Liver (tissue), 3 donors: Measurements from ENCODE around the gene PADI3.

ENCODE experiments used
- ATF3 ChIP-seq: IDR thresholded peaks from 2 replicates; pipeline ENCODE4 v1.6.1; 2016; ENCODE audit warnings: antibody characterized with exemption
- CTCF ChIP-seq: fragments of 150-350 bp; IDR thresholded peaks from 2 replicates; pipeline ENCODE4 v1.5.1; 2017; ENCODE audit warnings: improper control_type of control experiment, low read depth, low read length; ENCODE audit not compliant: missing input control
- EGR1 ChIP-seq, 2 donors: IDR thresholded peaks; 2 replicates each; pipeline ENCODE4 v1.6.1; 2016 to 2018; ENCODE audit warnings: antibody characterized with exemption in 2 of 2, low read depth in 2 of 2
- GABPA ChIP-seq, 2 donors: IDR thresholded peaks in 1 of 2; conservative IDR thresholded peaks in 1 of 2; 2 replicates each; pipeline ENCODE4 v1.6.1; 2016; ENCODE audit warnings: antibody characterized with exemption in 2 of 2, mild to moderate bottlenecking in 1 of 2, moderate library complexity in 1 of 2
- JUND ChIP-seq, 2 donors: IDR thresholded peaks; 2 replicates each; pipeline ENCODE4 v1.6.1; 2016; ENCODE audit warnings: antibody characterized with exemption in 2 of 2
- RAD21 ChIP-seq, 2 donors: IDR thresholded peaks; 2 replicates each; pipeline ENCODE4 v1.6.1; 2016; ENCODE audit warnings: antibody characterized with exemption in 2 of 2, mild to moderate bottlenecking in 2 of 2
- REST ChIP-seq: IDR thresholded peaks from 2 replicates; pipeline ENCODE4 v1.6.1; 2016; ENCODE audit warnings: antibody characterized with exemption, mild to moderate bottlenecking
- RXRA ChIP-seq, 2 donors: IDR thresholded peaks; 2 replicates each; pipeline ENCODE4 v1.6.1; 2017 to 2018; ENCODE audit warnings: antibody characterized with exemption in 2 of 2, mild to moderate bottlenecking in 1 of 2
- SP1 ChIP-seq: IDR thresholded peaks from 2 replicates; pipeline ENCODE4 v1.6.1; 2018; ENCODE audit warnings: antibody characterized with exemption, mild to moderate bottlenecking
- TAF1 ChIP-seq: conservative IDR thresholded peaks from 2 replicates; pipeline ENCODE4 v1.6.1; 2016; ENCODE audit warnings: antibody characterized with exemption, mild to moderate bottlenecking
- YY1 ChIP-seq: IDR thresholded peaks from 2 replicates; pipeline ENCODE4 v1.6.1; 2016; ENCODE audit warnings: antibody characterized with exemption, mild to moderate bottlenecking
- donor health status: healthy.
- donor health status: healthy.

- TF ChIP-seq RAD21 (IDR thresholded peaks at IDR 0.05) (no peak), CTCF (no peak), SP1 (no peak), YY1 (no peak), REST (no peak), JUND (IDR thresholded peaks at IDR 0.05) (no peak), EGR1 (IDR thresholded peaks at IDR 0.05; ENCODE audit: low read depth in 2 of 2) (no peak), ATF3 (no peak), RXRA (IDR thresholded peaks at IDR 0.05) (no peak), TAF1 (no peak), GABPA (IDR thresholded peaks at IDR 0.05 in 1 of 2, conservative IDR thresholded peaks at IDR 0.05 in 1 of 2) (no peak)
Observed at GRCh38 chr1:17316704-17317103, 67.8 kb downstream of the PADI3 start.
